Measurements from ENCODE around the gene PRKD2. TPM values are rescaled to one million over a fixed set of nuclear protein-coding genes. Genes with fewer than 3 reads are reported as not detected.

The PRKD2 gene
- total RNA-seq, 1 experiment from 2014 or later: 88.5 TPM

DNA sequence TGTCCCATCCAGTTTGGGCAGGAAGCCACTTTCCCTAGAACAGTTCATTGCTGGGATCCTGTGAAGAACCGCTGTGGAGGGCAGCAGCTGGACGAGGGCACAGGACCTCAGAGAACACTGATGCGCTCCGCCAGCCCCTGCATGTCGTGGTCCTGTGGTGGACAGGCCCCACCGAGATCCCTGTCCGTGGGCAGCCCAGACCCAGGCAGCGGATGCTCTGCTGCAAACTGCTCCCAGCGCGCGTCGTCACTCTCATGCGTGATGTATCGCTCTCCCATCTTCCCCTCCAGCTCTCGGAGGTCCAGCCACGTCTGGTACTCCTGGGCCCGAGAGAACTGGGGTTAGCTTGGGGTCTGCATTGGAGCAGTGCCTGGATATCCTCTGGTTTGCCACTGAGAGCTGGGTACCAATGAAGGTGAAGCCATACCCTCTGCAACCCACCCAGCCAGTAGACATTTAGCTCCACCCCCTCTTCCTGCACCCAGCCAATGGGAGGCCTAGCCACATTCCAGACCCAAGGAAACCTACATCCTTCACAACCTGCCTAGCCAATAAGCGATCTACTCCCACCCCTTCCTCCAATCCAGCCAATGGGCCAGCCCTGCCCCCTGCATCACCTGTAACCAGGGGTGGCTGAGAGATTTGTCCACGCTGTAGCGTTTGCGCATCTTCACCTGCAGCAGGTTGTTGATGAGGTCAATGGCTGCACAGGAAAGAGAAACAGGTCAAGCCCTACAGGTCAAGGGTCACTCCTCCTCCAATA is 42.3 kb downstream of the PRKD2 start:
- H3K36me3 ChIP-seq (ENCODE audit: low read depth): peaks cover 17% of the 10 kb centered on the region

GRCh38 chr19:46670813-46671212 is 46.1 kb downstream of the PRKD2 start:
- intact Hi-C loops (cut with micrococcal nuclease; ENCODE audit: unreplicated experiment): no loop called here
- H4K20me1 ChIP-seq (ENCODE audit: insufficient read depth): no peaks in the 10 kb centered on the region
- no peaks in the 10 kb centered on the region for H3K79me2 ChIP-seq (ENCODE audit: low read depth)
- H3K27me3 ChIP-seq (ENCODE audit: insufficient read depth, low read depth): no peaks in the 10 kb centered on the region
- H3K4me3 ChIP-seq: no peak overlapping the region
- H3K4me2 ChIP-seq: no peak overlapping the region
- BruUV-seq (replicated peaks): no TSS peak
- no peaks in the 10 kb centered on the region for H3K9me3 ChIP-seq (ENCODE audit: insufficient read depth, low read depth)
- no peaks in the 10 kb centered on the region for H3K4me1 ChIP-seq (replicated peaks; ENCODE audit: insufficient read depth)
- no peaks in the 10 kb centered on the region for H3K9me2 ChIP-seq (ENCODE audit: insufficient read depth)
- peaks cover 9% of the 10 kb centered on the region for H3F3A ChIP-seq (ENCODE audit: insufficient read depth, low read depth)
- no peaks in the 10 kb centered on the region for H3K36me3 ChIP-seq (ENCODE audit: low read depth)
- no peak for DNase-seq
- POLR2A ChIA-PET (ENCODE audit: unreplicated experiment): no interaction called here
- no peak overlapping the region for H3K27ac ChIP-seq
- TF ChIP-seq EZH2 (IDR thresholded peaks at IDR 0.05; ENCODE audit: low read depth): no peak
- no peak for TF ChIP-seq CTCF (conservative IDR thresholded peaks at IDR 0.05)
- H2AFZ ChIP-seq: no peak overlapping the region
- CTCF ChIA-PET: no interaction called here

More for the DNA sequence above, 42.3 kb downstream of the PRKD2 start:
- H3K4me2 ChIP-seq: no peak overlapping the region
- no peak overlapping the region for H3K4me3 ChIP-seq
- no TSS peak for BruUV-seq (replicated peaks)
- H2AFZ ChIP-seq: no peak overlapping the region
- H3K9me3 ChIP-seq (ENCODE audit: insufficient read depth, low read depth): no peaks in the 10 kb centered on the region
- POLR2A ChIA-PET (ENCODE audit: unreplicated experiment): no interaction called here
- intact Hi-C loops (cut with micrococcal nuclease; ENCODE audit: unreplicated experiment): no loop called here
- no peak for DNase-seq
- no peak overlapping the region for H3K27ac ChIP-seq
- H4K20me1 ChIP-seq (ENCODE audit: insufficient read depth): peaks cover 10% of the 10 kb centered on the region; the same call in 1 of the 2 replicates
- CTCF ChIA-PET: no interaction called here
- TF ChIP-seq EZH2 (IDR thresholded peaks at IDR 0.05; ENCODE audit: low read depth): no peak
- TF ChIP-seq CTCF (conservative IDR thresholded peaks at IDR 0.05): no peak
- H3K9me2 ChIP-seq (ENCODE audit: insufficient read depth): no peaks in the 10 kb centered on the region
- no peaks in the 10 kb centered on the region for H3K4me1 ChIP-seq (replicated peaks; ENCODE audit: insufficient read depth)
- peaks cover 9% of the 10 kb centered on the region for H3F3A ChIP-seq (ENCODE audit: insufficient read depth, low read depth)
- H3K79me2 ChIP-seq (ENCODE audit: low read depth): no peaks in the 10 kb centered on the region
- H3K27me3 ChIP-seq (ENCODE audit: insufficient read depth, low read depth): no peaks in the 10 kb centered on the region

- no peaks in the 10 kb centered on the region for H3K79me2 ChIP-seq (ENCODE audit: low read depth)
- no TSS peak for BruUV-seq (replicated peaks)
- intact Hi-C loops (cut with micrococcal nuclease; ENCODE audit: unreplicated experiment): no loop called here
- H3K27ac ChIP-seq: no peak overlapping the region
- no peaks in the 10 kb centered on the region; the same call in 1 of the 2 replicates for H3K27me3 ChIP-seq (ENCODE audit: insufficient read depth, low read depth)
- no peaks in the 10 kb centered on the region for H3K9me3 ChIP-seq (ENCODE audit: insufficient read depth, low read depth)
- TF ChIP-seq CTCF (conservative IDR thresholded peaks at IDR 0.05): no peak
- TF ChIP-seq EZH2 (IDR thresholded peaks at IDR 0.05; ENCODE audit: low read depth): no peak
- no peaks in the 10 kb centered on the region for H3K36me3 ChIP-seq (ENCODE audit: low read depth)
- no peak for DNase-seq
- no peaks in the 10 kb centered on the region for H3K9me2 ChIP-seq (ENCODE audit: insufficient read depth)
- H3K4me2 ChIP-seq: no peak overlapping the region
- H4K20me1 ChIP-seq (ENCODE audit: insufficient read depth): no peaks in the 10 kb centered on the region
- ChIA-PET CTCF (no interaction called here), POLR2A (ENCODE audit: unreplicated experiment) (no interaction called here)
- H3F3A ChIP-seq (ENCODE audit: insufficient read depth, low read depth): peaks cover 8% of the 10 kb centered on the region
- no peak overlapping the region for H3K4me3 ChIP-seq
- H3K4me1 ChIP-seq (replicated peaks; ENCODE audit: insufficient read depth): no peaks in the 10 kb centered on the region
- H2AFZ ChIP-seq: no peak overlapping the region
Measured at GRCh38 chr19:46668662-46669061, 48.3 kb downstream of the PRKD2 start.
